ENCODE data around the gene C7orf25.

GRCh38 chr7:42922017-42922753, 10.3 kb upstream of the C7orf25 start:
- TF ChIP-seq CTCF (IDR thresholded peaks at IDR 0.05) = no peak
- no peak for TF ChIP-seq POLR2A (IDR thresholded peaks at IDR 0.05)
